ENCODE results near the gene CLK4. TPM values are rescaled to one million over a fixed set of nuclear protein-coding genes. Genes with fewer than 3 reads are reported as not detected.

CLK4 gene
- total RNA-seq, 2 experiments from 2014 or later = 34.3 to 38.0 TPM

- POLR2A ChIA-PET = no interaction called here
- peaks cover 31% of the 10 kb centered on the region for H3K27me3 Mint-ChIP-seq
- no peaks in the 10 kb centered on the region for H3K4me1 Mint-ChIP-seq
- H3K4me3 Mint-ChIP-seq = no peak overlapping the region
- no peaks in the 10 kb centered on the region for H3K36me3 Mint-ChIP-seq (ENCODE audit: low read depth)
- CTCF ChIA-PET = no interaction called here
- H3K27ac Mint-ChIP-seq = no peak overlapping the region
- DNase-seq = no peak
- no peaks in the 10 kb centered on the region for H3K9me3 Mint-ChIP-seq
Measured at GRCh38 chr5:178576591-178577351, 50.1 kb downstream of the CLK4 start.

- Mint-ChIP-seq H3K4me3 (no peak overlapping the region), H3K36me3 (ENCODE audit: low read depth) (no peaks in the 10 kb centered on the region), H3K27ac (no peak overlapping the region), H3K9me3 (no peaks in the 10 kb centered on the region), H3K27me3 (peaks cover 30% of the 10 kb centered on the region), H3K4me1 (no peaks in the 10 kb centered on the region)
- CTCF ChIA-PET = no interaction called here
- POLR2A ChIA-PET = no interaction called here
- no peak for DNase-seq
Measured at GRCh38 chr5:178573216-178573615, 53.6 kb downstream of the CLK4 start.

- DNase-seq = no peak
- Mint-ChIP-seq H3K4me3 (no peak overlapping the region), H3K9me3 (no peaks in the 10 kb centered on the region), H3K27me3 (peaks cover 26% of the 10 kb centered on the region), H3K4me1 (no peaks in the 10 kb centered on the region), H3K36me3 (ENCODE audit: low read depth) (no peaks in the 10 kb centered on the region), H3K27ac (no peak overlapping the region)
- ChIA-PET POLR2A (no interaction called here), CTCF (no interaction called here)
Measured at GRCh38 chr5:178572617-178573016, 54.2 kb downstream of the CLK4 start.

GRCh38 chr5:178569485-178569884 lies 57.4 kb downstream of the CLK4 start:
- H3K27me3 Mint-ChIP-seq = peaks cover 19% of the 10 kb centered on the region

GRCh38 chr5:178564811-178565550 lies 61.9 kb downstream of the CLK4 start:
- H3K9me3 Mint-ChIP-seq = no peaks in the 10 kb centered on the region
- CTCF ChIA-PET = no interaction called here
- POLR2A ChIA-PET = no interaction called here
- no peaks in the 10 kb centered on the region for H3K36me3 Mint-ChIP-seq (ENCODE audit: low read depth)
- H3K27ac Mint-ChIP-seq = no peak overlapping the region
- H3K27me3 Mint-ChIP-seq = peaks cover 23% of the 10 kb centered on the region
- H3K4me3 Mint-ChIP-seq = no peak overlapping the region
- H3K4me1 Mint-ChIP-seq = no peaks in the 10 kb centered on the region
- no peak for DNase-seq

More at GRCh38 chr5:178569485-178569884, 57.4 kb downstream of the CLK4 start:
- Mint-ChIP-seq H3K27ac (no peak overlapping the region), H3K4me3 (no peak overlapping the region), H3K36me3 (ENCODE audit: low read depth) (no peaks in the 10 kb centered on the region), H3K4me1 (no peaks in the 10 kb centered on the region), H3K9me3 (no peaks in the 10 kb centered on the region)
- no peak for DNase-seq
- ChIA-PET CTCF (no interaction called here), POLR2A (no interaction called here)

- Mint-ChIP-seq H3K4me1 (no peaks in the 10 kb centered on the region), H3K27ac (no peak overlapping the region), H3K36me3 (ENCODE audit: low read depth) (no peaks in the 10 kb centered on the region), H3K4me3 (no peak overlapping the region), H3K27me3 (peaks cover 23% of the 10 kb centered on the region), H3K9me3 (no peaks in the 10 kb centered on the region)
- no peak for DNase-seq
- ChIA-PET POLR2A (no interaction called here), CTCF (no interaction called here)
Measured at GRCh38 chr5:178564397-178564796, 62.5 kb downstream of the CLK4 start.

GRCh38 chr5:178563621-178564020 lies 63.2 kb downstream of the CLK4 start:
- Mint-ChIP-seq H3K27ac (no peak overlapping the region), H3K4me1 (no peaks in the 10 kb centered on the region), H3K36me3 (ENCODE audit: low read depth) (no peaks in the 10 kb centered on the region), H3K9me3 (no peaks in the 10 kb centered on the region), H3K27me3 (peaks cover 21% of the 10 kb centered on the region), H3K4me3 (no peak overlapping the region)
- ChIA-PET CTCF (no interaction called here), POLR2A (no interaction called here)
- no peak for DNase-seq

GRCh38 chr5:178561746-178562264 lies 65.0 kb downstream of the CLK4 start:
- no peak for DNase-seq
- H3K9me3 Mint-ChIP-seq = no peaks in the 10 kb centered on the region
- ChIA-PET POLR2A (no interaction called here), CTCF (interaction anchor here (0.6 kb wide), 1 partner anchor 1922 kb away, joined by 4 read pairs; no protein-coding TSS in a partner anchor)
- H3K4me3 Mint-ChIP-seq = no peak overlapping the region
- peaks cover 15% of the 10 kb centered on the region for H3K27me3 Mint-ChIP-seq
- H3K27ac Mint-ChIP-seq = no peak overlapping the region
- no peaks in the 10 kb centered on the region for H3K36me3 Mint-ChIP-seq (ENCODE audit: low read depth)
- no peaks in the 10 kb centered on the region for H3K4me1 Mint-ChIP-seq

- POLR2A ChIA-PET = no interaction called here
- Mint-ChIP-seq H3K4me3 (no peak overlapping the region), H3K4me1 (no peaks in the 10 kb centered on the region), H3K27me3 (peaks cover 15% of the 10 kb centered on the region), H3K9me3 (no peaks in the 10 kb centered on the region), H3K27ac (no peak overlapping the region), H3K36me3 (ENCODE audit: low read depth) (no peaks in the 10 kb centered on the region)
- no peak for DNase-seq
- CTCF ChIA-PET = no interaction called here
Measured at GRCh38 chr5:178560911-178561310, 65.9 kb downstream of the CLK4 start.

GRCh38 chr5:178557416-178557815 lies 69.4 kb downstream of the CLK4 start:
- POLR2A ChIA-PET = no interaction called here
- Mint-ChIP-seq H3K36me3 (ENCODE audit: low read depth) (no peaks in the 10 kb centered on the region), H3K27me3 (no peaks in the 10 kb centered on the region), H3K27ac (no peak overlapping the region), H3K4me1 (no peaks in the 10 kb centered on the region), H3K4me3 (no peak overlapping the region), H3K9me3 (no peaks in the 10 kb centered on the region)
- no peak for DNase-seq
- CTCF ChIA-PET = interaction anchor here (0.8 to 1.2 kb wide), 2 partner anchors 9 to 10 kb away, joined by 3 read pairs; no protein-coding TSS in a partner anchor

- no peak overlapping the region for H3K4me3 Mint-ChIP-seq
- no peaks in the 10 kb centered on the region for H3K9me3 Mint-ChIP-seq
- no peaks in the 10 kb centered on the region for H3K4me1 Mint-ChIP-seq
Measured at GRCh38 chr5:178555771-178556211, 71.1 kb downstream of the CLK4 start.

GRCh38 chr5:178555005-178555404 lies 71.8 kb downstream of the CLK4 start:
- H3K36me3 Mint-ChIP-seq (ENCODE audit: low read depth) = no peaks in the 10 kb centered on the region
- H3K4me1 Mint-ChIP-seq = no peaks in the 10 kb centered on the region
- H3K27me3 Mint-ChIP-seq = no peaks in the 10 kb centered on the region
- DNase-seq = no peak
- H3K4me3 Mint-ChIP-seq = no peak overlapping the region
- CTCF ChIA-PET = no interaction called here
- H3K9me3 Mint-ChIP-seq = no peaks in the 10 kb centered on the region
- H3K27ac Mint-ChIP-seq = no peak overlapping the region
- POLR2A ChIA-PET = no interaction called here

More at GRCh38 chr5:178555771-178556211, 71.1 kb downstream of the CLK4 start:
- ChIA-PET POLR2A (no interaction called here), CTCF (no interaction called here)
- Mint-ChIP-seq H3K27me3 (no peaks in the 10 kb centered on the region), H3K36me3 (ENCODE audit: low read depth) (no peaks in the 10 kb centered on the region), H3K27ac (no peak overlapping the region)
- DNase-seq = no peak

GRCh38 chr5:178554311-178554710 lies 72.5 kb downstream of the CLK4 start:
- no peaks in the 10 kb centered on the region for H3K36me3 Mint-ChIP-seq (ENCODE audit: low read depth)
- H3K4me3 Mint-ChIP-seq = no peak overlapping the region
- H3K27ac Mint-ChIP-seq = no peak overlapping the region
- CTCF ChIA-PET = no interaction called here
- H3K9me3 Mint-ChIP-seq = no peaks in the 10 kb centered on the region
- H3K4me1 Mint-ChIP-seq = no peaks in the 10 kb centered on the region
- no peaks in the 10 kb centered on the region for H3K27me3 Mint-ChIP-seq
- POLR2A ChIA-PET = no interaction called here
- DNase-seq = no peak

Measured in activated CD4-positive, alpha-beta T cell treated with anti-CD3 and anti-CD28 coated beads, Interleukin-2, amount 10 ng/mL, durations not matched to agents 7 days and 5 days (primary cell).